GM12878 (cell line): ENCODE data around the gene PRPF6. TPM values are rescaled to one million over a fixed set of nuclear protein-coding genes. Genes with fewer than 3 reads are reported as not detected.

ENCODE experiments used
- ATAC-seq: fragments of 200-7000 bp; cut with Tn5 transposase; 3 replicates; pipeline ENCODE4 v1.9.1; 2020; ENCODE audit warnings: mild to moderate bottlenecking, moderate library complexity
- BruUV-seq: library from RNA; stranded (reverse); fragments of 400-500 nt; replicated peaks from 2 replicates; lab custom pipeline; 2021; lab: Mats Ljungman, UMichigan
- CTCF ChIA-PET: fragments of 300-600 bp; sonication (Branson Sonifier 250); formaldehyde crosslinking; extraction: SDS; loops from one replicate; lab custom pipeline; 2021; ENCODE audit warnings: inconsistent platforms; lab: Yijun Ruan, JAX
- POLR2A ChIA-PET: fragments of 350-600 bp; formaldehyde crosslinking; extraction: SDS; loops from one replicate; lab custom pipeline; 2021; ENCODE audit warnings: inconsistent platforms; lab: Charles Lee
- RAD21 ChIA-PET: fragments of 300-600 bp; sonication (Branson Sonifier 250); formaldehyde crosslinking; loops from one replicate; lab custom pipeline; 2023; ENCODE audit warnings: antibody characterized with exemption; ENCODE audit not compliant: unreplicated experiment; lab: Charles Lee
- SMC1A ChIA-PET: fragments of 300-600 bp; sonication (Branson Sonifier 250); formaldehyde crosslinking; loops from one replicate; lab custom pipeline; 2023; ENCODE audit not compliant: unreplicated experiment, uncharacterized antibody; lab: Charles Lee
- DNase-seq: peaks from one replicate; pipeline ENCODE4 v3.0.0-alpha.2; 2011; ENCODE audit warnings: low read depth, low spot score
- FAIRE-seq: peaks from 3 replicates; lab custom pipeline; 2011; peaks lifted over from hg19 to GRCh38; lab: Jason Lieb, UNC
- H2AFZ ChIP-seq: 2 replicates; pipeline ENCODE4 v1.6.0; 2011; ENCODE audit warnings: low read depth, low read length, control low read depth; ENCODE audit not compliant: control insufficient read depth
- H3K27ac ChIP-seq: 2 replicates; pipeline ENCODE4 v1.5.1; 2011; ENCODE audit warnings: control low read depth; ENCODE audit not compliant: control insufficient read depth, insufficient read depth
- H3K27me3 ChIP-seq, 2 experiments: replicated peaks in 1 of 2; 2 replicates each; pipeline versions ENCODE4 v1.6.0 to v1.6.1; 2011; ENCODE audit warnings: low read length in 1 of 2; ENCODE audit not compliant: control insufficient read depth in 2 of 2, insufficient read depth in 2 of 2
- H3K36me3 ChIP-seq, 2 experiments: 2 replicates each; pipeline ENCODE4 v1.5.1; 2011; ENCODE audit warnings: low read length in 1 of 2; ENCODE audit not compliant: control insufficient read depth in 2 of 2, insufficient read depth in 2 of 2
- H3K4me1 ChIP-seq: 2 replicates; pipeline ENCODE4 v1.6.1; 2011; ENCODE audit warnings: mild to moderate bottlenecking, low read length, moderate library complexity, mixed read lengths; ENCODE audit not compliant: control insufficient read depth, insufficient read depth
- H3K4me2 ChIP-seq: 2 replicates; pipeline ENCODE4 v1.6.0; 2011; ENCODE audit warnings: control low read depth; ENCODE audit not compliant: control insufficient read depth, insufficient read depth
- H3K4me3 ChIP-seq: fragments of 200-600 bp; sonication (generic); 2 replicates; pipeline ENCODE4 v1.5.1; 2016
- H3K79me2 ChIP-seq: 2 replicates; pipeline ENCODE4 v1.6.0; 2011; ENCODE audit warnings: low read length; ENCODE audit not compliant: control insufficient read depth, insufficient read depth
- H3K9ac ChIP-seq: 2 replicates; pipeline ENCODE4 v1.8.0; 2011; ENCODE audit warnings: low read length, control low read depth, mixed read lengths; ENCODE audit not compliant: control insufficient read depth, insufficient read depth
- H3K9me3 ChIP-seq: replicated peaks from 3 replicates; pipeline ENCODE4 v1.5.1; 2011; ENCODE audit warnings: mild to moderate bottlenecking, low read length; ENCODE audit not compliant: control insufficient read depth, insufficient read depth
- H4K20me1 ChIP-seq: 2 replicates; pipeline ENCODE4 v1.6.0; 2011; ENCODE audit not compliant: control insufficient read depth, insufficient read depth
- ATF7 ChIP-seq: fragments of 450-650 bp; IDR thresholded peaks from 2 replicates; pipeline ENCODE4 v1.6.1; 2016; ENCODE audit warnings: low read depth, mild to moderate bottlenecking
- MXI1 ChIP-seq: fragments of 150-350 bp; IDR thresholded peaks from 2 replicates; pipeline ENCODE4 v1.6.1; 2011; ENCODE audit warnings: low read depth, mild to moderate bottlenecking, inconsistent platforms, low read length, improper control_type of control experiment
- NBN ChIP-seq: fragments of 450-650 bp; IDR thresholded peaks from 2 replicates; pipeline ENCODE4 v1.6.1; 2016
- POLR2AphosphoS5 ChIP-seq: IDR thresholded peaks from 2 replicates; pipeline ENCODE4 v1.6.1; 2011; ENCODE audit warnings: mild to moderate bottlenecking, low read length, inconsistent platforms
- SMAD5 ChIP-seq: IDR thresholded peaks from 2 replicates; pipeline ENCODE4 v1.6.1; 2016; ENCODE audit warnings: antibody characterized with exemption, low read depth
- WGBS: methylation state at CpG from one replicate; pipeline ENCODE4 v1.1.6; 2016; ENCODE audit warnings: low lambda C conversion rate; ENCODE audit not compliant: insufficient replicate concordance, insufficient coverage; ENCODE audit errors: missing lambda C conversion rate; 5-methylcytosine and 5-hydroxymethylcytosine counted together
- in situ Hi-C: fragments of 300-500 bp; cut with MboI; formaldehyde crosslinking; loops from 9 replicates; pipeline ENCODE4 v1.14.3; 2018; ENCODE audit warnings: mixed read lengths
- intact Hi-C: fragments of 100-400 bp; cut with micrococcal nuclease; formaldehyde crosslinking; loops from one replicate; pipeline ENCODE4 v1.14.2; 2022; ENCODE audit not compliant: unreplicated experiment
- polyA plus RNA-seq, 11 experiments: library from polyadenylated mRNA; depleted of rRNA in 4 of 11; unstranded in 6 of 11; stranded (reverse) in 5 of 11; fragments of >200 nt; fragmentation: Nextera tagmentation in 4 of 11; fragmentation: Illumina TruSeq in 1 of 11; extraction: Ambion mirVana in 4 of 11; extraction: Trizol in 1 of 11; gene quantifications; 1 replicate in 1 of 11; 2 replicates in 10 of 11; pipeline versions ENCODE4 v1.2.1 to v1.2.3, GENCODE V29; 2011 to 2016; ENCODE audit warnings: inconsistent platforms in 2 of 11, missing spikeins in 2 of 11, low read depth in 1 of 11
- total RNA-seq, 4 experiments: library from RNA; depleted of rRNA in 3 of 4; stranded (reverse); fragments of >200 nt in 3 of 4; fragmentation: Illumina TruSeq in 1 of 4; extraction: Trizol in 1 of 4; gene quantifications; 2 replicates each; pipeline versions ENCODE4 v1.2.1 to v1.2.3, GENCODE V29; 2013 to 2021

Gene PRPF6
- total and polyA plus RNA-seq, 10 of the 15 experiments (the other 5 are each of a cell fraction or from before 2014, with no cell fraction given): 5.0 to 102 (median 71.3) TPM

- intact Hi-C loops (loop anchor here (2.0 to 5.0 kb wide), 2 partner anchors 16 to 436 kb away; partner anchors contain the start of genes PTK6 and UCKL1), in situ Hi-C loops (no loop called here)
- WGBS: 98% methylated on average over 3 of the region's 3 CpGs
- SMC1A ChIA-PET: interaction anchor here (0.9 to 2.0 kb wide), 3 partner anchors 17 to 436 kb away, joined by 3 to 7 read pairs (median 3); partner anchors contain the start of genes PTK6 and UCKL1
- no peak overlapping the region for H3K27ac ChIP-seq
- no peak for ATAC-seq
- H4K20me1 ChIP-seq: no peaks in the 10 kb centered on the region
- H3K9me3 ChIP-seq: no peaks in the 10 kb centered on the region
- BruUV-seq: no TSS peak
- TF ChIP-seq ATF7 (no peak), NBN (no peak), POLR2AphosphoS5 (0 out of 2 replicates have a peak, but pooled peaks have one; percentile 2), SMAD5 (0 out of 2 replicates have a peak, but pooled peaks have one; percentile 40), MXI1 (no peak)
- no peak for FAIRE-seq
- RAD21 ChIA-PET: interaction anchor here (0.7 to 1.8 kb wide), 5 partner anchors 16 to 436 kb away, joined by 3 to 8 read pairs (median 5); partner anchors contain the start of genes PTK6 and TPD52L2
- CTCF ChIA-PET: interaction anchor here (0.6 to 3.2 kb wide), 7 partner anchors 10 to 434 kb away, joined by 3 to 12 read pairs (median 4); partner anchors contain the start of genes TPD52L2 and UCKL1
- no peak overlapping the region for H2AFZ ChIP-seq
- H3K36me3 ChIP-seq: peaks cover 8 to 15% of the 10 kb centered on the region in 2 experiments; a peak in 3 of 4 replicates
- POLR2A ChIA-PET: no interaction called here
- H3K9ac ChIP-seq: no peak overlapping the region
- DNase-seq: no peak
- H3K4me2 ChIP-seq: no peak overlapping the region
- peaks cover 24% of the 10 kb centered on the region for H3K79me2 ChIP-seq
- no peaks in the 10 kb centered on the region for H3K27me3 ChIP-seq
- H3K4me1 ChIP-seq: peaks cover 22% of the 10 kb centered on the region
- H3K4me3 ChIP-seq: no peak overlapping the region
Observed at GRCh38 chr20:63973160-63973479, 7.8 kb upstream of the PRPF6 start.
